GM18907 (cell line): ENCODE results near the gene ATP6V1C2.
"Not testable (repeated sequence)": the region's sequence is repeated elsewhere in the genome, so short reads cannot be mapped to it uniquely, and the experiment has no call there.

Experiments used
- ATAC-seq: cut with Tn5 transposase; IDR thresholded peaks from one replicate; pipeline ENCODE4 v1.9.1; 2021; ENCODE audit warnings: mild to moderate bottlenecking, moderate library complexity; ENCODE audit not compliant: unreplicated experiment

ATP6V1C2 gene

GRCh38 chr2:10784719-10785118 is 63.3 kb downstream of the ATP6V1C2 start:
- ATAC-seq: no peak

GRCh38 chr2:10785260-10785659 is 63.8 kb downstream of the ATP6V1C2 start:
- ATAC-seq: no peak

- ATAC-seq: no peak
Measured at GRCh38 chr2:10786240-10786982, 65.0 kb downstream of the ATP6V1C2 start.

- ATAC-seq: no peak
Measured at GRCh38 chr2:10787176-10787968, 65.9 kb downstream of the ATP6V1C2 start.

GRCh38 chr2:10788855-10789254 is 67.4 kb downstream of the ATP6V1C2 start:
- ATAC-seq: no peak

GRCh38 chr2:10790228-10790973 is 69.0 kb downstream of the ATP6V1C2 start:
- ATAC-seq: peak; percentile 78

- no peak for ATAC-seq
Measured at GRCh38 chr2:10792001-10792634, 70.7 kb downstream of the ATP6V1C2 start.

GRCh38 chr2:10792660-10793400 is 71.4 kb downstream of the ATP6V1C2 start:
- no peak for ATAC-seq

- ATAC-seq: no peak
Measured at GRCh38 chr2:10793816-10794215, 72.4 kb downstream of the ATP6V1C2 start.

GRCh38 chr2:10794876-10795275 is 73.4 kb downstream of the ATP6V1C2 start:
- no peak for ATAC-seq

GRCh38 chr2:10795508-10796046 is 74.1 kb downstream of the ATP6V1C2 start:
- no peak for ATAC-seq

- ATAC-seq: no peak
Measured at GRCh38 chr2:10796703-10797102, 75.3 kb downstream of the ATP6V1C2 start.

- ATAC-seq: no peak
Measured at GRCh38 chr2:10798783-10799182, 77.4 kb downstream of the ATP6V1C2 start.

- ATAC-seq: no peak
Measured at GRCh38 chr2:10800163-10800562, 78.7 kb downstream of the ATP6V1C2 start.

- no peak for ATAC-seq
Measured at GRCh38 chr2:10802657-10803056, 81.2 kb downstream of the ATP6V1C2 start.

- ATAC-seq: not testable (repeated sequence)
Measured at GRCh38 chr2:10805990-10806389, 84.6 kb downstream of the ATP6V1C2 start.

- ATAC-seq: no peak
Measured at GRCh38 chr2:10806543-10806942, 85.1 kb downstream of the ATP6V1C2 start.

GRCh38 chr2:10810202-10811161 is 89.1 kb downstream of the ATP6V1C2 start:
- ATAC-seq: peak; percentile 37

GRCh38 chr2:10811517-10811916 is 90.1 kb downstream of the ATP6V1C2 start:
- no peak for ATAC-seq
